Right renal pelvis (tissue), 4 donors: ENCODE results near the gene GSTO2. TPM values are rescaled to one million over a fixed set of nuclear protein-coding genes. Genes with fewer than 3 reads are reported as not detected.

Experiments used
- DNase-seq, 4 donors: peaks; one replicate each; pipeline ENCODE4 v3.0.0-alpha.2; 2013; ENCODE audit warnings: low read depth in 4 of 4, low spot score in 3 of 4, missing footprints in 1 of 4
- polyA plus RNA-seq, 4 donors: library from polyadenylated mRNA; unstranded; fragments of 120-200 nt; gene quantifications; one replicate each; pipeline ENCODE4 v1.2.1, GENCODE V29; 2013; ENCODE audit not compliant: insufficient read length in 4 of 4

The GSTO2 gene
- polyA plus RNA-seq, 4 donors: 27.9 to 34.1 (median 31.4) TPM

GRCh38 chr10:104304927-104305326 is 35.9 kb downstream of the GSTO2 start:
- DNase-seq: no peak

GRCh38 chr10:104306897-104307296 is 37.9 kb downstream of the GSTO2 start:
- no peak for DNase-seq

GRCh38 chr10:104307576-104308438 is 38.8 kb downstream of the GSTO2 start:
- no peak for DNase-seq

- no peak for DNase-seq
These were observed 39.5 kb downstream of the GSTO2 start for GRCh38 chr10:104308439-104308903.

- no peak for DNase-seq
These were observed 41.3 kb downstream of the GSTO2 start for GRCh38 chr10:104309980-104310978.

- no peak for DNase-seq
These were observed 42.3 kb downstream of the GSTO2 start for GRCh38 chr10:104311184-104311720.

GRCh38 chr10:104314591-104315485 is 45.9 kb downstream of the GSTO2 start:
- DNase-seq: no peak

- no peak for DNase-seq
These were observed 46.5 kb downstream of the GSTO2 start for GRCh38 chr10:104315486-104315921.

GRCh38 chr10:104316321-104317099 is 47.5 kb downstream of the GSTO2 start:
- DNase-seq: no peak

- DNase-seq: no peak
These were observed 48.3 kb downstream of the GSTO2 start for GRCh38 chr10:104317269-104317710.

GRCh38 chr10:104317726-104318299 is 48.8 kb downstream of the GSTO2 start:
- no peak for DNase-seq

GRCh38 chr10:104318326-104318725 is 49.3 kb downstream of the GSTO2 start:
- no peak for DNase-seq

GRCh38 chr10:104318810-104319741 is 50.1 kb downstream of the GSTO2 start:
- DNase-seq: no peak

GRCh38 chr10:104321226-104321625 is 52.2 kb downstream of the GSTO2 start:
- no peak for DNase-seq

- no peak for DNase-seq
These were observed 52.9 kb downstream of the GSTO2 start for GRCh38 chr10:104321725-104322415.

GRCh38 chr10:104322416-104322782 is 53.4 kb downstream of the GSTO2 start:
- DNase-seq: no peak

GRCh38 chr10:104323085-104323484 is 54.1 kb downstream of the GSTO2 start:
- no peak for DNase-seq
